Hepatocyte (in vitro differentiated cells): Measurements from ENCODE around the gene ZC3HAV1.

Source experiments
- CTCF ChIP-seq: fragments of 200-600 bp; sonication (generic); IDR thresholded peaks from 2 replicates; pipeline ENCODE4 v1.5.1; 2016; ENCODE audit warnings: antibody characterized with exemption, mild to moderate bottlenecking; ENCODE audit not compliant: poor library complexity
- EZH2 ChIP-seq: fragments of 200-600 bp; sonication (generic); IDR thresholded peaks from 2 replicates; pipeline ENCODE4 v1.6.1; 2016; ENCODE audit warnings: antibody characterized with exemption, mild to moderate bottlenecking, borderline replicate concordance
- EZH2phosphoT487 ChIP-seq: fragments of 200-600 bp; sonication (generic); IDR thresholded peaks from one replicate; pipeline ENCODE4 v1.6.1; 2018; ENCODE audit warnings: antibody characterized with exemption, mild to moderate bottlenecking, low read depth, moderate library complexity; ENCODE audit not compliant: unreplicated experiment, severe bottlenecking

DNA sequence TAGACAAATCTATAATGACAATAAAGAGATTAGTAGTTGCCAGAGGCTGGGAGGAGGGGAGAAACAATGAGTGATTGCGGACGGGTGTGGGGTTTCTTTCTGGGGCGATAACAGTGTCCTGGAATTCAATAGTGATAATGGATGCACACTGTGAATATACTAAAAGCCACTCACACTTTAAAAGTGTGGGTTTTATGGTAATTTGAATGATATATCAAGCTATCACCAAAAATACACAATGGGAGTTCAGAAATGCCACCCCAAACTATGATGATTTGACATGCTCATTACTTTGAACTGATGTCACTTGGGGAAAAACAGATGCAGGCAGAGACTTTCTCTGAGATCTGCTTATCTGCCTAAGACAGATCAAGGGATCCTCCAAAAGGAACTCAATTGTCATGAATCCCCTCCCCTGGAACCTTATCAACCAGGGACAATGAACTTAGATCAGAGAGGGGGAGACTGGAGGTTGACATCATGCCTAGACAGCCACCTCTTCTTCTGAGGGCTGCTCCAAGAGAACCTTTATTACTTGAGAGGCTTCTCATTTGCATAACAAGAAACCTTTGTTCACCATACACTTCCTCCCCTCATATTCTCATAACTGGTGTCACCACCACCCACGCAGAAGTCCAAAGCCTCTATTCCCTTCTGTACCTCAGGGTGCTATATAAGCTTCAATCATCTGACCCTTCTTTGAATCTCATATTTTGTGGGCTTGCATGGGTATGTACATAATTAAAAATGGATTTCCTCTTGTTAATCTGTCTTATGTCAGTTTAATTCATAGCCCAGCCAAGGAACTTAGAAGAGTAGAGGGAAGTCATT is 14.8 kb upstream of the ZC3HAV1 start:
- TF ChIP-seq CTCF (no peak), EZH2 (no peak), EZH2phosphoT487 (no peak)
